HG02973 (cell line): ENCODE measurements around the gene GRIK4.

Source experiments
- ATAC-seq: cut with Tn5 transposase; IDR thresholded peaks from one replicate; pipeline ENCODE4 v1.9.1; 2021; ENCODE audit warnings: moderate library complexity; ENCODE audit not compliant: unreplicated experiment

Gene GRIK4

DNA sequence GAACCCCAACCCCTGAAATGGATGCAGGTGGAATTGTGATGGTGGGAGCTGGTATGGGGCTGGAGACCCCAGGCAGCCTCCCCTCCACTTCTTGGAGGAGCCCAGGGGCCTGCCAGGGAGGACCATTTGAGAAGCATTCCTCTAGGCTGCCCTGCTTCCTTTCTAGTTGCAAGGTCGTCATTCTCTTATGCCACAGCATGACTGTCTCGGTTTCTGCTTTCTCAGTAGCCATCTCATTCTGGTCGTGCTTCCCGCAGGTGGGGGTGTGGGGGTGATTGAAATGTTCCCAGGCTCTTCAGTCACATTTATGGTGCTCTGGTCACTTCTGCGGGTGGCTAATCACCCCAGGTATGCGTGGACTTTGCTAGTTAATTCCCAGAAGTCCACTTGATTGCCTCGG is 288.7 kb downstream of the GRIK4 start:
- ATAC-seq, result no peak

DNA sequence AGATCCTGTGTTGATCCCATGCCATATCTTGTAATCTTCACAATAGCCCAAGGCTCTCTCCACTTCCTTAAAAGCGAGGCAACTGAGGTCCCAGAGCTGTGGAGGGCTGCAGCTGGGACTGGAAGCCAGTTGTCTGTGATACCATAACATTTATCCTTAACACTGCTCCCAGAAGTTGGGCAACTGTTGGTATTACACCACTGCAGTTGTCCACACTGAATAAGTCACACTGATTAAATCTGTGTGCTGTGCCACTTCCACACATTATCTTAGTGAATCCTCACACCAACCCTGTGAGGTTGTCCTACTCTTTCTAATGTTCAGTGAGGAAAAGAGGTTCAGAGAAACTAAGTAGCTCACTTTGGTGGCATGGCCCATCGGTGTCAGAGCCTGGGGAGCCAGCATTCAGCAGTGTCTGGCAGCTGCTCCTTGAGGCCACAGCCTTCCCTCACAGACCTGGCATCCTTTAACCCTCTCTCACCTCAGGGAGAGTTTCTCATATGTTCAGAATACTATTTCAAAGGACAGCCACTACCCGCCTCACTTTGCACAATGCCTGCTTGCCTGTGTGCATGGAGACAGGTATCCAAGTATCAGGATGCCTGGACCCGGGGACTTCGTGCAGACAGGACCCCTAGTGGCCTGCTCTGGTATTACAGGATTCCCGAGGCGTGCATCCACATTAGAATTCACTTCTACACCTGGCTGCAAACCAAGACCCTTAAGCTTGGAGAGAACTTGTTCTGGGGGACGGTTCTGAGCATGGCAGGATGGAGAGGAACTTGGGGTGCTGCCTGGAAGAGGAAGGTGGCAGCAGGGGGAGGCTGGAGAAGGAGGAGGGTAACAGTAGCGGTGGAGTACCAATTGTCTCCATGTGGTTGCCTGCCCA is 290.5 kb downstream of the GRIK4 start:
- ATAC-seq, result no peak

DNA sequence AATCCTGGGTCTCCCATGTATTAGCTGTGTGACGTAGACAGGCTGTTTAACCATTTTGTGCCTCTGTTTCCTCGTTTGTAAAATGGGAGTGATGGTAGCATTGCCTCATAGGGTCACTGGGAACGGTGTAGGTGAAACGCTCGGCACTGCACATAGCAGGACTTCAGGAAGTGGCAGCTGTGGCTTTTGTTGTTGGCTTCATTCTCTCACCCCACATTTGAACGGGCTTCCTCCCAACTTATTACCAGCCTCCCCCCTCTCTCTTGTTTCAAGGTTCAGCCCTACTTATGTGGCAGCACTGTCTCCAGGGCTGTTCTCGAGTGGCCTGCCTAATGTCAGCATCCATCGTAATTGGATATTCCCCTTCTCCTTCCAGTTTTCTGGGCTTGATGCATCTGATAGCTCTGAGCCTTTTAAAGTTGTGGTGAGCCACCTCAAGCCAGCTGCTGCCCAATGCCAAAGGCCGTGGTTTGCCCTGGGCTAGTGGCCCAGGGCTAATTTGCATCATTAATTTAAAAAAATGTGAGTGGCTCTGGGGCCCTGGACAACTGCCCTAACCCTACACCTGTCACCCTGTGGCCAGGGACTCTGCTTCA is 294.5 kb downstream of the GRIK4 start:
- no peak for ATAC-seq

DNA sequence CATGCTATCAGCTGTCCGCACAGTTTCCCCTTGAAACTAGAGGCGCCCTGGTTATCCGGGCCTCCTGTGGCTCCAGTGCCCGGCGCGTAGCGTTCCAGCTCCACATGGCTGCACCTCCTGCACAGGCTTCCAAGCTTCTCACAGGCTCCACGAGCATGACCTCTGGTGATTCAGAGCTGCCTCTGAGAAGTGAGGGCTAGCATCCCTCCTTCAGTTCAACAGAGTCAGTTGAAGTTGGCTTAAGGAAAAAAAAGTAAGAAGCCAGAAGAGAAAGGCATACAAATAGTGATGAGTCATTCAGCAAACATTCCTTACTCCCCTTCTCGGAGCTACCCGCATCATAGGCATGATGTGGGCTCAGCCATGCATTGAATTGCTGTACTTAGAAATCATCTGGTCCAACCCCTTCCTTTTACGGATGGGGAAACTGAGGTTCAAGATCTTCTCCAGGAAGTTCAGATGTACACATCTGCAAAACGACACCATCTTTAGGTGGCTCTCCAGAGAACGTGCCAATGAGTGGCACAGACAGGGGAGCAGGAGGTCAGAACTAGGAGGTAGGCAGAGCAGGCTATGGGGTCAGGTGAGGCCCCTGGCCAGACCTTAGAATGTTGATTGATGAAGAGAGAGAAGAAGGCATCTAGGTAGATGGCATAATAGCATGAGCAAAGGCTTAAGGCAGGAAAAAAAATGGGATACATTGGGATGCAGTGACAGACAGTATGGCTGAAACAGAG is 296.0 kb downstream of the GRIK4 start:
- no peak for ATAC-seq

DNA sequence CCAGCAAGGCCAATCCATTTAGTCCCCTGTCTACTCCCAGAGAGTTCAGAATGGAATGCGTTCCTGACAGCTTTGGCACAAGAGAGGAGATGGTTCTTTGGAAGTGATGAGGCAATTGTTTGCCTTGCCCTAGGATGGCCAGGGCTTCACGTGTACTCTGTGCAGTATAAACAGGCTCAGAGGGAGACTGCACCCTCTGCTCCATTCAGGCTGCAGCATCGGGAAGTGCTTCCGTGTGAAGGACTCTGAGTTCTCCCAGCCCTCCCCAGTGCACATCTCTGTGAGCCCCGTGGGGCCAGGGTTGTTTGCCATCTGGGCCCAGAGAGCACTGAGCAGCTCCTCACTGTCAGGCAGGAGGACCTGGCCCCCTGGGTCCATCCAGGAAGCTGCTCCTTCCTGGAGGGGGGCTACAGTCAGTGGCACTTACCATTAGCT is 297.1 kb downstream of the GRIK4 start:
- no peak for ATAC-seq

DNA sequence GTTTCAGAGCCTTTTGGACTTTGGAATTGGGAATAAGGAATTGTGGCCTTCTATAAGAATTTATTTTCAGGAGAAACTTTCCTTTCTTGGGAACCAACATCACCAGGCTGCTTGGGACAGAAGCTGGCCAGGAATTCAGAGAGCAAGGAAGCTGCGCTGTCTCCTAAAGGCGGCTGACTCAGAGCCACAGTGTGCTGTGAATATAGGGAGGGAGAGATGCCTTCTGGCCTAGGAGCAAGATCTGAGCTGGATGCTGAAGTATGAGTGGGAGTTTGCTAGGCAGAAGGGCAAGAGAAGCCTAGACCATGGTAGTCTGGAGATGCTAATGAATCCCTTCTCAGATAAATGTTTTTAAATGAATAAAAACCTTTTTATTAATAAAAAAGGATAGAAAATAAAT is 298.7 kb downstream of the GRIK4 start:
- no peak for ATAC-seq

DNA sequence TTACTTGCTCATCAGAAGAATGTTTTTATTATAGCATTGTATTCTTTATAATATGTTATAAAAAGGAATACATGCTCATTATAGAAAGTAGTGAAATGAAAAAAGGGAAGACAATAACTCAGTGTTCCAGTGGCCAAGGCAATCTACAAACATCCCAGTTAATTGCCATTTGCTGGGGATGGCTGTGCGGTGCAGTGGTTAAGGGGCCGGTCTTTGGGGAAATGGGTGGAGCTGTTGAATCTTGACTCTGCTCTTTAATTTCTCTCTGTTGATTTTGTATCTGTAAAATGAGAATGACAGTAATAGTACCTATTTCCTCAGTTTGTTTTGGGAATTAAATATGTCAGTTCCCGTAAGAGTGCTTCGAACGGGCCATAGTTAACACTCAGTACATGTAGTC is 299.7 kb downstream of the GRIK4 start:
- no peak for ATAC-seq

DNA sequence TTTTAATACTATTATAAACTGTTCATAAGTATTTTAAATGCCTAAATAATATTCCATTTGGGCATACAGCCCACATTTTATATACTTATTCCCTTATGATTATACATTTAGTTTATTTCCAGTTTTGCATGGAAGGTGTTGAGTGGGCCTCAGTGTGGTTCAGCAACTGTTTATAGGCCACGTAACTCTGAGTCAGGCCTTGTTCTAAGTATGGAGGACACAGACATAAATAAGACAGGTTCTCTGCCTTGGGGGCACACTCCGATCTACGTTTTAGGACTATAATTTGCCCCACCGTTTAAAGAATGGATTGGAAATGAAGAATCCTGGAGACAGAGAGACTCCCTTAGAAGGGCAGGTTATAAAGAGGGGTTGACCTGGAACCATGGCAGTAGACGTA is 300.2 kb downstream of the GRIK4 start:
- no peak for ATAC-seq

DNA sequence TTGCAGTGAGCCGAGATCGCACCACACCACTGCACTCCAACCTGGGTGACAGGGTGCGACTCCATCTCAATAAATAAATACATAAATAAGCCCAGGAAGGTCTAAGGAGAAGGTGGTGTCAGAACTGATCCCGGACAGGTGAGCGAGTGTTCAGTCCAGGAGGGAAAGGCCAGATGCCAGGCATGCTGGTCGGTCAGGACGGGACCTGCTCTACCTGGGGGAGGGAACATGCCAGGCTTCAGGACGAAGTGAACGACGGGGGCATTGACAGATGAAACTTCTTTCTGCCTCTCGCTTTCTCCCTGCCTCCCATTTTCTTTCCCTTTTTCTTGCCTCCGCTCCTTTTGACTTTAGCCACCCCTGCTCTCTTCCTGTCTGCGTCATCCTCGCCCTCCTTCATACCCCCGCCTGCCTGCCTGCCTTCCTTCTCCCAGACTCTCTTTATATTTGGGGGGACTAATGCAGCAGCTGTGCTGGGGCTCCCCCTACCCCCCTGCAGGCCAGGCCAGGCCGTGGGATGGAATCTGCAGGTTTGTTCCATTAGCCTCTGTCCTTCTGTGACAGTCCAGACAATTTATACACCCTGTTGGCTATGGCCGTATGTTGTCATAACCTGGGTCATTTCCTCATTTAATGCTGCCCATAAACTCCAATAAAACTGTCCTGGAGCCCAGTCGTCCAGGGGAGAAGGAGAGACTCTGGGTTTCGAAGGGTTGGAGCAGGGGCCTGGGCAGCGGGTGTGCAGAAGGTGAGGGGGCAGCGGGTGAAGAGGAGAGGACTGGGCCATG is 303.2 kb downstream of the GRIK4 start:
- no peak for ATAC-seq

DNA sequence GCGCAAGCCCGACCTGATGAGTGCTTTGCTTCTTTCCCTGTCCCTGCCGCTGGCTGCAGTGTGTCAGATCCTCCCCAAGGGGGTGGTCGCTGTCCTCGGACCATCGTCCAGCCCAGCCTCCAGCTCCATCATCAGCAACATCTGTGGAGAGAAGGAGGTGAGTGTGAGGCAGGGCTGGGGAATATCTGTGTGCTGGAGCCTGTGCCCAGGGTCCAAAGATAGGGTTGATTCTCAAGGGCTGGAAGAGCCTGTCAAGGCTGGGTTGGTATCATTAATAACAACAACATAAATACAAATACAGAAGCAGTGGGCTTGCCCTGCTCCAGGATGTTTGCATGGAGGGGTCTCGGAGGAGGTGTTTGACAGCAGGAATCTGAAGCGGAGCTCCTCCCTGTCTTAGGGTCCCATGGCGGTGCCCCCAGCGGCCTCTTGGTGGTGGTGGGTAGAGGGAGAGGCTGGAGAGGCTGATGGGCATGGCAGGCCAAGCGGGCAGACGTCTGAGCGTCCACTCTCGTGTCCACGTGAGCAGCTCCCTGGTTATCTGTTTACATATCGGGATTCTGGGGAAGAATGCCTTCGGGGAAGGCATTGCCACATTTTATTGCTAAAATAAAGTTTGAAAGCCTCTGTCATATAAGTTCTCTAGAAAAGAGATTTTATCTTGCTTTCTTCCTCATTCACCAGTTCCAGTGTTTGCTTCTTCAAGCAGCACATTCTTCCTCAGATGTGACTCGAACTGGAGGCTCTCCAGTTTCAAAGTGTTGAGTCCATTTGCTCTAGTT is 304.0 kb downstream of the GRIK4 start:
- ATAC-seq, result no peak

DNA sequence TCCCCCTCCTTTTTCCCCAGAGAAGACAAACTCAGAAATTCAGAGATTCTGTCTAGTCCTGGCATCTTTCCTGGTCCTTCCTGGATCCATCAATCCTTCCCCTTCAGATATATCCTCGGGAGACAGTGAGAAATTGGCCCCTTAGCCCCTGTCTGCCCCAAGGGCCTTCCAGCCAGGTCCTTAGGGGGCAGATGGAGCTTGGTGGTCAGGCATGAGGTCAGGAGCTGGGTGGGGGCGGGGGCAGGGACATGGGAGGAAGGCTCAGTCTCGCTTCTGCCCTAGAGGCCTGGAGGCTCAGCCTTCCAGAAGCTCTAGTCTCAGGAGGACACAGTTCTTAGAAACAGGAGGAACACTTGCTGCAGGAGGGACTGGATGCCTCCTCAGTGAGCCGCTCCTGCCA is 304.6 kb downstream of the GRIK4 start:
- ATAC-seq, result no peak

DNA sequence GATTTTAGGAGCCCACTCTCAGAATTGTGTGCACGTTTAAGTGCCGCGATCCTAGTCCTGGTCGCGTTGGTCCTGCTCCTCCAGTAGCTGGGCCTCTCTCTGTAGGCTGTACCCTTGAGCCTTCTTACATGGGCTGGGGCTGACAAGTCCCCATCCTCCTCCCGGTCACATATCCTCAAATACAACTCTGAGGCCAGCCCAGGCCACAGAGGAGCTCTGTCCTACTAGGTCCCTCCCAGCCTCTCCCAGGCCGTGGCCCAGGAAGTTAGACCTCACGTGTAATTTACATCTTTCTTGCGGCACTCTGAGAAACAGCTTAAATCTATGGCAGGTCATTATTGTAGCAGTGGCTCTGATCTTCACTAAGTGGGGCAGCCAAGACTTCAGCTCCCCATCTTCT is 305.2 kb downstream of the GRIK4 start:
- ATAC-seq, result no peak

DNA sequence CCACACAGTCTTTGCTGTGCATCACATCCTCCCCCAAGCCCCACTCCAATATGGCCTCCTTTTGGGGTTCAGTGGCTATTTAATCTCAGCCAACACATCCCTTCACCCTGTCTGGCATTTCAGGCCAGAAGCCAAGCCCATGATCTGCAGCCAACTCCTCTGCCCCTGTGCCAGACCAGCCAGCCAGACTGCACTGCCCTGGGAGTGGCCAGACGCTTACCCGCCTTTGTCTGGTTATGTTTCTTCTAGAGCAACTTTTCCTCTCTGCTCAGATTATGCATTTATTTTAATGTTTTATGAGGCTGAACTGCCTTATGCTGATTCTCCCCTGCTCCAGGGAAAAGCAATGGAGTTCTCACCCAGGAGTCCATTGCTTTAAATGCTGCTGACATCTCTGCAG is 305.6 kb downstream of the GRIK4 start:
- no peak for ATAC-seq

DNA sequence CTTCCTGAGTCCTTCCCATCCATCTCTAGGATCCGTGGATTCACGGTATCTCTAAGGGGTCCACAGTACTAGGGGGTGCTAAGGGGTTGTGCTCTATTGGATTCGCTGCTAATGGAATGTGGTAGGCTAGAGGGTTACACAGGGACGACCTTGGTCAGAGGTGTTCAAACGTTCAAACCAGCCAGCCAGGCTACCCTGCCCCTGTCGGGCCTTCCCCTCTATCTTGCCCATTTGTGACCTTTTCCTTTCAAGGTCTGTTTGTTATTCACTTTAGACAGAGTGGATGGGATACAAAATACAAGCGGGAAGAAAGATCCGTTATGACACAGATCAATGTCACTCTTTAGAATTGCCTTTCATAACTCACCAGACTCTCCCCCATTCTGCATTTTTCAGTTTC is 306.5 kb downstream of the GRIK4 start:
- ATAC-seq, result no peak

DNA sequence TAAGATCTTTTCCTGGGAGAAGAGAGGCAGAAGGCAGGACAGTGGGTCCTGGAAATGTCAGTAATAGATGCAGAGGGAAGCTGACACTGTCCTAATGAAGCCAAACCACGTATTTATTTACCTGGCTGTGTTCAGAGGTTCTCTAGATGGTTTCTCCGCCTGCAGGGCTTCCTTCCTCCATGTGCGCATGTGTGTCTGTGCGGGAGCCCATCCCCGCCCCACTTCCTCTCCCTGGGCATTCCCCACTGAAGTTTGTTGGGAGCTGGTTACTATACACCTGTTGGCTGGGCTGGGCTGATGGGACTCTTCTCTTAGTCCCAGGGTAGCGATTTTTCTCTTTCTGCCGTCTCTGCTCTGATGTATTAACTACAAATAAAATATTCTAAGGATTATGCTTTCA is 307.5 kb downstream of the GRIK4 start:
- no peak for ATAC-seq

DNA sequence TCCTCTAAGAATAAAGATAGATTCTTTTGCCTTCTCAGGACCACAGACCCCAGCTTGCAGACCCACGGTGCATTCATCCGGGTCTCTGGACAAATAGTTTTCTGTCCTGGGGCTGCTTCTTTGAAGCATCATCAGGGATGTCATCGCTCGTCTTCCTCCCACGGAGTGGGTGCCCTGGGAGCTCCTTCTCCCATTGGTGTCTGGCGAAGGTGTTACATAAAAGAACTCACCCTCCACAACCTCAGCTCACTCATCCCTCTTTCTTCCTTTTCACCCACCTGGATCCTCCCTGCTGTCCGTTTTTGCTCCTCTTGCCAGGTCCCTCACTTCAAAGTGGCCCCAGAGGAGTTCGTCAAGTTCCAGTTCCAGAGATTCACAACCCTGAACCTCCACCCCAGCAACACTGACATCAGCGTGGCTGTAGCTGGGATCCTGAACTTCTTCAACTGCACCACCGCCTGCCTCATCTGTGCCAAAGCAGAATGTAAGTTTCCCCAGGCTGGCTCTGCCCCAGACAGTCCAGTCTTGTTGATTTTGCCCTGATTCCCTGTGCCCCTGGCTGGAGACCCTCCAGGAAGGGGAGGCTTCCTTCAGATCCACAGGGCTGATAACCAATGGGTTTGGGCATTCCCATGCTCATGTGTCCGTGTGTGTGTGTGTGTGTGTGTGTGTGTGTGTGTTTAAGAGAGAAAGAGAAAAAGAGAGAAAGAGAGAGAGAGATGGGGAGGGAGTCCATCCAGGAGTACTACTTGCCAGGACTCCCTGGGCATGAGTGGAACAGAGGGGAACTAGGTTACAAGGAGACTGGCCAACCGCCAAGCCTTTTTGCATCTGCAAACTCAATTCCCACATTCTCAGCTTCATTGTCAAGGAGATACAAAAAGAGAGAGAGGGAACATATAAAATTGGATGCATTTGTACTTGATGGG is 308.2 kb downstream of the GRIK4 start:
- ATAC-seq, result no peak

DNA sequence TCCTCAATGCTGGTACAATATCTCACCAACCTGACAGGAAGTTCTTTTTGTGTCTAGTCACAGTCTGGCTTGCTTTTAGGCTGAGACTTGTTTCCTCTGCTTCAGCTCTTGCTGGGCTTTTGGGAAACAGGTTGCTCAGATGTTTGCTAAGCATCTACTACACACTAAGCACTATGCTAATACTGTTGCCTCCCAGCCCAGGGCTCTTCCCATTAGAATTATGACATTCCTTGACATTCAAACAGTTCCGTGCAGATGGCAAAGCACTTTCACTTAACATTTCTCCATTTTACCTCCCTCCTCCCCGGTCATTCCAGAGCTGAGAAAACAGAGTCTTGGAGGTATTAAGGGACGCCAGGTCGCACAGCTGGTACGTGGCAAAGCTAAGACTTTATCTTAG is 311.6 kb downstream of the GRIK4 start:
- no peak for ATAC-seq

DNA sequence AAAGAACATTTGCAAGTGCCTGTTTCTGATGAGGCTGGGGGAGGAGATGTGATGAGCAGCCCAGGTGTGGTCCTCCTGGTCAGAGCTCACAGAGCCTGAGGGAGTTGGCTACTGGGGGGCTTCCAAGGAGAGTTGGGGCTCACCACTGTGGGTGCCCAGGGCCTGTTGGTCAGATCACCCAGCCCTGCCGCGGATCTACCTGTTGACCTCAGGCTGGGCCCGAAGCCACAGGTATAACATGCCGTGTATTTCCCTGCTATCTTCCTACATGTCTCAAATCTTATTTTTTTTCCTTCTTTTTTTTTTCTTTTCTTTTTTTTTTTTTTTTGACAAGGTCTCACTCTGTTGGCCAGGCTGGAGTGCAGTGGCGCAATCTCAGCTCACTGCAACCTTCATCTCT is 312.7 kb downstream of the GRIK4 start:
- no peak for ATAC-seq

DNA sequence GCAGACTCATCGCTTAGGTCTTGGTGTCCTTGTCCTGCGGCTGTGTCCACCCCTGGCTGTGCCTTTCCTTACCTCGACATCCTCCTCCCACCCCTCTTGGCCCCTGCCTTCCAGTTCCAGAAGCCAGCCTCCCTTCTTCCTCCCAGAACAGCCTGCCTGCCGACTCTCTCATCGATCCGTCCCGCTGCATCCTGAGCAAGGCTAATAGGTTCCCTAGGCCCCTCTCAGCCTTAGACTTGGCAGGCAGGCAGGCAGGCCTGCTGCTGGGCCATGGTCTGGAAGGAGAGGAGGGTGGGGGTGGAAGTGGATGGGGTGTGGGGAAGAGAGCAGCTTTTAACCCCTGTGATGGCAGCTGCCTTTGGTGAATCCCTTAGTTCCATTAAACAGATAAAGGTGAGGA is 315.6 kb downstream of the GRIK4 start:
- ATAC-seq, result no peak
